ENCODE results near the gene C1QTNF3.
"Not testable (repeated sequence)": the region's sequence is repeated elsewhere in the genome, so short reads cannot be mapped to it uniquely, and the experiment has no call there.

C1QTNF3 gene

GRCh38 chr5:34017254-34017653 is 25.8 kb downstream of the C1QTNF3 start:
- no peak for DNase-seq

GRCh38 chr5:34016750-34017149 is 26.3 kb downstream of the C1QTNF3 start:
- no peak for DNase-seq

GRCh38 chr5:34016222-34016621 is 26.8 kb downstream of the C1QTNF3 start:
- no peak for DNase-seq

GRCh38 chr5:34015120-34015822 is 27.7 kb downstream of the C1QTNF3 start:
- no peak for DNase-seq

GRCh38 chr5:34014626-34015025 is 28.4 kb downstream of the C1QTNF3 start:
- no peak for DNase-seq

GRCh38 chr5:34013547-34013946 is 29.5 kb downstream of the C1QTNF3 start:
- no peak for DNase-seq

GRCh38 chr5:34012791-34013190 is 30.2 kb downstream of the C1QTNF3 start:
- no peak for DNase-seq

- no peak for DNase-seq
Measured at GRCh38 chr5:34011536-34011935, 31.5 kb downstream of the C1QTNF3 start.

GRCh38 chr5:34010146-34010545 is 32.9 kb downstream of the C1QTNF3 start:
- DNase-seq, result not testable (repeated sequence)

GRCh38 chr5:34009610-34010009 is 33.4 kb downstream of the C1QTNF3 start:
- no peak for DNase-seq

- no peak for DNase-seq
Measured at GRCh38 chr5:34008802-34009201, 34.2 kb downstream of the C1QTNF3 start.

- peak; percentile 73 for DNase-seq
Measured at GRCh38 chr5:34007621-34008600, 35.1 kb downstream of the C1QTNF3 start, which contains the start of gene AMACR. TSS of gene AMACR (minus strand) at chr5:34008050. CDS start at chr5:34008019, 31 bp downstream.

GRCh38 chr5:34007201-34007620 is 35.8 kb downstream of the C1QTNF3 start:
- no peak for DNase-seq

- DNase-seq, result no peak
Measured at GRCh38 chr5:34005681-34006080, 37.3 kb downstream of the C1QTNF3 start.

GRCh38 chr5:34005211-34005610 is 37.8 kb downstream of the C1QTNF3 start:
- DNase-seq, result no peak

- DNase-seq, result no peak
Measured at GRCh38 chr5:34003941-34004340, 39.1 kb downstream of the C1QTNF3 start.

- no peak for DNase-seq
Measured at GRCh38 chr5:34002629-34003328, 40.2 kb downstream of the C1QTNF3 start.

- no peak for DNase-seq
Measured at GRCh38 chr5:34001241-34001841, 41.7 kb downstream of the C1QTNF3 start.

GRCh38 chr5:33999978-34000377 is 43.0 kb downstream of the C1QTNF3 start:
- no peak for DNase-seq

GRCh38 chr5:33997331-33997983 is 45.6 kb downstream of the C1QTNF3 start:
- DNase-seq, result peak; percentile 8

GRCh38 chr5:33995865-33996264 is 47.1 kb downstream of the C1QTNF3 start:
- no peak for DNase-seq

GRCh38 chr5:33994845-33995244 is 48.2 kb downstream of the C1QTNF3 start:
- DNase-seq, result no peak

All from activated CD4-positive, alpha-beta T cell treated with anti-CD3 and anti-CD28 coated beads, Interleukin-2, amount 50 U/mL, for 1 hour (primary cell).